Liver (tissue), 3 donors: ENCODE data around the gene COA1.

Experiments used
- EGR1 ChIP-seq, 2 donors: IDR thresholded peaks; 2 replicates each; pipeline ENCODE4 v1.6.1; 2016 to 2018; ENCODE audit warnings: antibody characterized with exemption in 2 of 2, low read depth in 2 of 2
- FOXA1 ChIP-seq: IDR thresholded peaks from 2 replicates; pipeline ENCODE4 v1.6.1; 2016; ENCODE audit warnings: antibody characterized with exemption
- JUND ChIP-seq, 2 donors: IDR thresholded peaks; 2 replicates each; pipeline ENCODE4 v1.6.1; 2016; ENCODE audit warnings: antibody characterized with exemption in 2 of 2
- NR2F2 ChIP-seq: IDR thresholded peaks from 2 replicates; pipeline ENCODE4 v1.6.1; 2016; ENCODE audit warnings: antibody characterized with exemption
- RAD21 ChIP-seq, 2 donors: IDR thresholded peaks; 2 replicates each; pipeline ENCODE4 v1.6.1; 2016; ENCODE audit warnings: antibody characterized with exemption in 2 of 2, mild to moderate bottlenecking in 2 of 2
- TAF1 ChIP-seq: conservative IDR thresholded peaks from 2 replicates; pipeline ENCODE4 v1.6.1; 2016; ENCODE audit warnings: antibody characterized with exemption, mild to moderate bottlenecking
- YY1 ChIP-seq: IDR thresholded peaks from 2 replicates; pipeline ENCODE4 v1.6.1; 2016; ENCODE audit warnings: antibody characterized with exemption, mild to moderate bottlenecking
- TF ChIP-seq, protein P1 (sequence below): fragments of 150-350 bp; IDR thresholded peaks from 2 replicates; pipeline ENCODE4 v1.5.1; 2017; ENCODE audit warnings: improper control_type of control experiment, low read depth, low read length; ENCODE audit not compliant: missing input control
- TF ChIP-seq, protein P2 (sequence below): IDR thresholded peaks from 2 replicates; pipeline ENCODE4 v1.6.1; 2016; ENCODE audit warnings: antibody characterized with exemption
- TF ChIP-seq, protein P3 (sequence below): IDR thresholded peaks from 2 replicates; pipeline ENCODE4 v1.6.1; 2016; ENCODE audit warnings: antibody characterized with exemption
- TF ChIP-seq, protein P4 (sequence below): IDR thresholded peaks from 2 replicates; pipeline ENCODE4 v1.6.1; 2016; ENCODE audit warnings: antibody characterized with exemption, mild to moderate bottlenecking
- TF ChIP-seq, protein P5 (sequence below): IDR thresholded peaks from 2 replicates; pipeline ENCODE4 v1.6.1; 2016; ENCODE audit warnings: antibody characterized with exemption
- donor health status: healthy.
- donor health status: healthy.

DNA sequence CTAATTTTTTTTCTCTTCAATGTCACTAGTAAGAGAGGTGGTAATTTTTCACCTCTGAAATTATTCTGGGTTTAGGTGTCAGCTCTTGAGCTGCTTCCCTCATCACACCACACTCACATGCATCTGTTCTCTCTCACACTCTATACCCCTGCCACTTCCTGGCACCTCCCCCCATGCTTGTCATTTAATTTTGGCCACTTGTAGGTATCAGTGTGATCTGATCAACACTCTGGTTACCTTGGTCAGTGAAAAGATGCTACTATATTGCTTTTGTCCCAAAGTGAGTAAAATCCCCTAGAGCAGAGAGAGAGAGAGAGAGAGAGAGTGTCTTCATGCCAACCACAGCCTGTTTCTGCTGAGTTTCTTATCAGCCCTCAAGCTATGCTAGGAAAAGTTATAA lies 103.9 kb downstream of the COA1 start:
- TF ChIP-seq, protein P1, sequence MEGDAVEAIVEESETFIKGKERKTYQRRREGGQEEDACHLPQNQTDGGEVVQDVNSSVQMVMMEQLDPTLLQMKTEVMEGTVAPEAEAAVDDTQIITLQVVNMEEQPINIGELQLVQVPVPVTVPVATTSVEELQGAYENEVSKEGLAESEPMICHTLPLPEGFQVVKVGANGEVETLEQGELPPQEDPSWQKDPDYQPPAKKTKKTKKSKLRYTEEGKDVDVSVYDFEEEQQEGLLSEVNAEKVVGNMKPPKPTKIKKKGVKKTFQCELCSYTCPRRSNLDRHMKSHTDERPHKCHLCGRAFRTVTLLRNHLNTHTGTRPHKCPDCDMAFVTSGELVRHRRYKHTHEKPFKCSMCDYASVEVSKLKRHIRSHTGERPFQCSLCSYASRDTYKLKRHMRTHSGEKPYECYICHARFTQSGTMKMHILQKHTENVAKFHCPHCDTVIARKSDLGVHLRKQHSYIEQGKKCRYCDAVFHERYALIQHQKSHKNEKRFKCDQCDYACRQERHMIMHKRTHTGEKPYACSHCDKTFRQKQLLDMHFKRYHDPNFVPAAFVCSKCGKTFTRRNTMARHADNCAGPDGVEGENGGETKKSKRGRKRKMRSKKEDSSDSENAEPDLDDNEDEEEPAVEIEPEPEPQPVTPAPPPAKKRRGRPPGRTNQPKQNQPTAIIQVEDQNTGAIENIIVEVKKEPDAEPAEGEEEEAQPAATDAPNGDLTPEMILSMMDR = no peak
- TF ChIP-seq, protein P2, sequence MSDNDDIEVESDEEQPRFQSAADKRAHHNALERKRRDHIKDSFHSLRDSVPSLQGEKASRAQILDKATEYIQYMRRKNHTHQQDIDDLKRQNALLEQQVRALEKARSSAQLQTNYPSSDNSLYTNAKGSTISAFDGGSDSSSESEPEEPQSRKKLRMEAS = no peak
- TF ChIP-seq, protein P3, sequence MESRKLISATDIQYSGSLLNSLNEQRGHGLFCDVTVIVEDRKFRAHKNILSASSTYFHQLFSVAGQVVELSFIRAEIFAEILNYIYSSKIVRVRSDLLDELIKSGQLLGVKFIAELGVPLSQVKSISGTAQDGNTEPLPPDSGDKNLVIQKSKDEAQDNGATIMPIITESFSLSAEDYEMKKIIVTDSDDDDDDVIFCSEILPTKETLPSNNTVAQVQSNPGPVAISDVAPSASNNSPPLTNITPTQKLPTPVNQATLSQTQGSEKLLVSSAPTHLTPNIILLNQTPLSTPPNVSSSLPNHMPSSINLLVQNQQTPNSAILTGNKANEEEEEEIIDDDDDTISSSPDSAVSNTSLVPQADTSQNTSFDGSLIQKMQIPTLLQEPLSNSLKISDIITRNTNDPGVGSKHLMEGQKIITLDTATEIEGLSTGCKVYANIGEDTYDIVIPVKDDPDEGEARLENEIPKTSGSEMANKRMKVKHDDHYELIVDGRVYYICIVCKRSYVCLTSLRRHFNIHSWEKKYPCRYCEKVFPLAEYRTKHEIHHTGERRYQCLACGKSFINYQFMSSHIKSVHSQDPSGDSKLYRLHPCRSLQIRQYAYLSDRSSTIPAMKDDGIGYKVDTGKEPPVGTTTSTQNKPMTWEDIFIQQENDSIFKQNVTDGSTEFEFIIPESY = no peak
- TF ChIP-seq, protein P4, sequence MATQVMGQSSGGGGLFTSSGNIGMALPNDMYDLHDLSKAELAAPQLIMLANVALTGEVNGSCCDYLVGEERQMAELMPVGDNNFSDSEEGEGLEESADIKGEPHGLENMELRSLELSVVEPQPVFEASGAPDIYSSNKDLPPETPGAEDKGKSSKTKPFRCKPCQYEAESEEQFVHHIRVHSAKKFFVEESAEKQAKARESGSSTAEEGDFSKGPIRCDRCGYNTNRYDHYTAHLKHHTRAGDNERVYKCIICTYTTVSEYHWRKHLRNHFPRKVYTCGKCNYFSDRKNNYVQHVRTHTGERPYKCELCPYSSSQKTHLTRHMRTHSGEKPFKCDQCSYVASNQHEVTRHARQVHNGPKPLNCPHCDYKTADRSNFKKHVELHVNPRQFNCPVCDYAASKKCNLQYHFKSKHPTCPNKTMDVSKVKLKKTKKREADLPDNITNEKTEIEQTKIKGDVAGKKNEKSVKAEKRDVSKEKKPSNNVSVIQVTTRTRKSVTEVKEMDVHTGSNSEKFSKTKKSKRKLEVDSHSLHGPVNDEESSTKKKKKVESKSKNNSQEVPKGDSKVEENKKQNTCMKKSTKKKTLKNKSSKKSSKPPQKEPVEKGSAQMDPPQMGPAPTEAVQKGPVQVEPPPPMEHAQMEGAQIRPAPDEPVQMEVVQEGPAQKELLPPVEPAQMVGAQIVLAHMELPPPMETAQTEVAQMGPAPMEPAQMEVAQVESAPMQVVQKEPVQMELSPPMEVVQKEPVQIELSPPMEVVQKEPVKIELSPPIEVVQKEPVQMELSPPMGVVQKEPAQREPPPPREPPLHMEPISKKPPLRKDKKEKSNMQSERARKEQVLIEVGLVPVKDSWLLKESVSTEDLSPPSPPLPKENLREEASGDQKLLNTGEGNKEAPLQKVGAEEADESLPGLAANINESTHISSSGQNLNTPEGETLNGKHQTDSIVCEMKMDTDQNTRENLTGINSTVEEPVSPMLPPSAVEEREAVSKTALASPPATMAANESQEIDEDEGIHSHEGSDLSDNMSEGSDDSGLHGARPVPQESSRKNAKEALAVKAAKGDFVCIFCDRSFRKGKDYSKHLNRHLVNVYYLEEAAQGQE = no peak
- no peak for TF ChIP-seq RAD21 (IDR thresholded peaks at IDR 0.05)
- TF ChIP-seq, protein P5, sequence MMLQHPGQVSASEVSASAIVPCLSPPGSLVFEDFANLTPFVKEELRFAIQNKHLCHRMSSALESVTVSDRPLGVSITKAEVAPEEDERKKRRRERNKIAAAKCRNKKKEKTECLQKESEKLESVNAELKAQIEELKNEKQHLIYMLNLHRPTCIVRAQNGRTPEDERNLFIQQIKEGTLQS = no peak
- no peak for TF ChIP-seq NR2F2
- no peak for TF ChIP-seq EGR1 (IDR thresholded peaks at IDR 0.05; ENCODE audit: low read depth in 2 of 2)
- no peak for TF ChIP-seq YY1
- no peak for TF ChIP-seq TAF1
- TF ChIP-seq JUND (IDR thresholded peaks at IDR 0.05) = no peak
- TF ChIP-seq FOXA1 = no peak
